B cell (primary cell): ENCODE measurements around the gene GSG1L.

Experiments
- EZH2 ChIP-seq: IDR thresholded peaks from 2 replicates; pipeline ENCODE4 v1.6.1; 2012; ENCODE audit warnings: borderline replicate concordance, low read depth, mild to moderate bottlenecking, moderate library complexity, low read length; ENCODE audit not compliant: insufficient read depth, poor library complexity, severe bottlenecking
- TF ChIP-seq, protein P1 (sequence below): fragments of 200-600 bp; IDR thresholded peaks from one replicate; pipeline ENCODE4 v1.8.0; 2022; ENCODE audit warnings: antibody characterized with exemption, mild to moderate bottlenecking

DNA sequence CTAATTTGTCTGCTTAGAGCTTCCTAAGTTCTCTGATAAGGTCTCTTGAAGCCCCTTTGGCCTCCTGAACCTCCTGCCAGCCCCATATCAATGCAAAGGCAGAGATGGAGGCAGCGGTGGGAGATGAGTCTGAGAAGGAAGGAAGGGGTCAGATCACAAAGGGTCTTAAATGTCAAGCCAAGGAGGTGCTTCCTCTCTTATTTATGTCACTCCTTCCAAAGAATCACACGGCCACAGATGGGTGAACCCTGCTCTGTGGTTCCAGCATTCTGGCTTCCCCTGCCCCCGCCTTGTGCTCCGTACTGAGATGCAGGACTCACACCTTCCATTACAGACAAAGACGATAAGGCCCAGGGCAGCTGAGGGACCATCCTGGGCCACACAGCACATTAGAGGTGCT, 96.3 kb downstream of the GSG1L start:
- no peak for TF ChIP-seq EZH2
- TF ChIP-seq, protein P1, sequence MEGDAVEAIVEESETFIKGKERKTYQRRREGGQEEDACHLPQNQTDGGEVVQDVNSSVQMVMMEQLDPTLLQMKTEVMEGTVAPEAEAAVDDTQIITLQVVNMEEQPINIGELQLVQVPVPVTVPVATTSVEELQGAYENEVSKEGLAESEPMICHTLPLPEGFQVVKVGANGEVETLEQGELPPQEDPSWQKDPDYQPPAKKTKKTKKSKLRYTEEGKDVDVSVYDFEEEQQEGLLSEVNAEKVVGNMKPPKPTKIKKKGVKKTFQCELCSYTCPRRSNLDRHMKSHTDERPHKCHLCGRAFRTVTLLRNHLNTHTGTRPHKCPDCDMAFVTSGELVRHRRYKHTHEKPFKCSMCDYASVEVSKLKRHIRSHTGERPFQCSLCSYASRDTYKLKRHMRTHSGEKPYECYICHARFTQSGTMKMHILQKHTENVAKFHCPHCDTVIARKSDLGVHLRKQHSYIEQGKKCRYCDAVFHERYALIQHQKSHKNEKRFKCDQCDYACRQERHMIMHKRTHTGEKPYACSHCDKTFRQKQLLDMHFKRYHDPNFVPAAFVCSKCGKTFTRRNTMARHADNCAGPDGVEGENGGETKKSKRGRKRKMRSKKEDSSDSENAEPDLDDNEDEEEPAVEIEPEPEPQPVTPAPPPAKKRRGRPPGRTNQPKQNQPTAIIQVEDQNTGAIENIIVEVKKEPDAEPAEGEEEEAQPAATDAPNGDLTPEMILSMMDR = no peak
